SIG-M5 (cell line): Measurements from ENCODE around the gene GALNT1.
"Not testable (repeated sequence)": the region's sequence is repeated elsewhere in the genome, so short reads cannot be mapped to it uniquely, and the experiment has no call there.

ENCODE experiments used
- DNase-seq: peaks from one replicate; lab custom pipeline; 2025; lab: John Stamatoyannopoulos, UW

The GALNT1 gene

DNA sequence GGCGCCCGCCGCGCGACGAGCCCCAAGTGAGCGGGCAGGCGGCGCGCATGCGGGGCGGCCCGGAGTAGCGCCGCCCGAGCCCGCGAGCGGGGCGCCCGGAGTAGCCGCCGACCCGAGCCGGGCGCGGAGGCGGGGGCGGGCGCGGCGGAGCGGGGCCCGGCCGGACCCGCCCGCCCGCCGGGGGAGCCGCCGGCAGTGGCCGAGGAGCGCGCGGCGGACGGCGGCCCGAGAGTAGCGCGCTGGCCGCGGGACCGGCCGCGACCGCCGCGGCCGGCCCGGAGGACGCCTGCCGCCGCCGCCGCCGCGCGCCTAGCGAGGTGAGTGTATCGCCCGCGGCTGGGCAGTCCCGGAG is at the start of gene GALNT1:
TSS of gene GALNT1 (plus strand) at position 195 of the 352 bp plus-strand sequence. CDS start 72,923 bp downstream, outside the sequence.
- DNase-seq: no peak

DNA sequence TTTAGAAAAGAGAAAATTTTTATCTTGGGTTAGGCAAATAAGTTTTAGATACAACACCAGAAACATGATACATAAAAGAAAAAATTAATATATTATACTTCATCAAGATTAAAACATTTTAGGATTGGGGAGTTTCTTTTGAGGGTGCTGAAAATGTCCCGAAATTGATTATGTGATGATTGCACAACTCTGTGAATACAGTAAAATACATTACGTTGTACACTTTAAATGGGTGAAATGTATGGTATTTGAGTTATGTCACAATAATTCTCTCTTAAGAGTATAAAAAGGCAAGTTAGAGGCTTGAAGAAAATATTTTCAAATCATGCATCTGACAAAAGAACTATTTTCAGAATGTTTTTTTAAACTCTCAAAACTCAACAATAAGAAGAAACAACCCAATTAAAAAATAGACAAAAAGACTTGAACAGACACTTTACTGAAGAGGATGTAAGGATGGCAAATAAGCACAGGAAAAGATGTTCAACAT is 47.6 kb upstream of the GALNT1 start:
- no peak for DNase-seq

GRCh38 chr18:35535297-35535696 is 46.2 kb upstream of the GALNT1 start:
- DNase-seq: no peak

DNA sequence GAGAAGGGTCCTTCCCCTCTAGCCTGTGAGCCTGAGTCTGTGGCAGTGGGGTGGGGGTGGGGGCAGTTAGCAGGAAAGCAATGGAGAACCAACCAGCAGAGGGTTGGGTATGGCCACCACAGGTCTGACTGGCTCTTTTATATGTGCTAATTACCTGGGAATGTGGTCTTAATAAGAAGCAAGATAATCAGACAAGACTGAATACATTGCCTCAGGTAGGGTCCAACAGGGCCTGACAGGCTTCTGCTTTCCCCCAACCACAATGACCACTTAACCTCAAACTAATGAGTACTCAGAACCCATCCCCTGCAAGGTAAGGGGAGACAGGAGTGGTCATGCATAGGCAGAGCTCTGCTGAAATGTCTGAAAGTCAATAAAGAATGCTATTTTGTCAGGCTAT is 39.2 kb upstream of the GALNT1 start:
- DNase-seq: no peak

GRCh38 chr18:35547008-35547605 is 34.4 kb upstream of the GALNT1 start:
- DNase-seq: no peak

DNA sequence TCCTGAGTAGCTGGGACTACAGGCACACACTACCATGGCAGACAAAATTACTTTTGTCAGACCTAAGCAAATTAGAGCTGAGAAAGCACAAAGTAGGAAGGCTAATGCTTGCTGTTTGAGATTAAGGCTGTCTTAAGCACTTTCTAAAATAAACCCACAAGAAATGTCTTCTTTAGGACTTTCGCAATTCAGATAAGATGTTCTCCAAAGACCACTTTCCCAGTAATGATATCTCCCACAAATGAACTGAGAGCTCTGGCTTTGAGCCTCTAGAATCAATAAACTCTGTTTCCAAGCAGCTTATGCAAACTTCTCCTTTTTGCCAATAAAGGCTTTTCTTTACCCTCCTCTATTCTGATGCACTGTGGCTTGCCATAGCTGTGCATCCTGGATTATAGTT is 32.0 kb upstream of the GALNT1 start:
- no peak for DNase-seq

GRCh38 chr18:35553300-35553699 is 28.2 kb upstream of the GALNT1 start:
- DNase-seq: no peak

- not testable (repeated sequence) for DNase-seq
These were observed 26.0 kb upstream of the GALNT1 start for GRCh38 chr18:35555538-35555937.

- DNase-seq: no peak
These were observed 21.7 kb upstream of the GALNT1 start for GRCh38 chr18:35559867-35560266.

DNA sequence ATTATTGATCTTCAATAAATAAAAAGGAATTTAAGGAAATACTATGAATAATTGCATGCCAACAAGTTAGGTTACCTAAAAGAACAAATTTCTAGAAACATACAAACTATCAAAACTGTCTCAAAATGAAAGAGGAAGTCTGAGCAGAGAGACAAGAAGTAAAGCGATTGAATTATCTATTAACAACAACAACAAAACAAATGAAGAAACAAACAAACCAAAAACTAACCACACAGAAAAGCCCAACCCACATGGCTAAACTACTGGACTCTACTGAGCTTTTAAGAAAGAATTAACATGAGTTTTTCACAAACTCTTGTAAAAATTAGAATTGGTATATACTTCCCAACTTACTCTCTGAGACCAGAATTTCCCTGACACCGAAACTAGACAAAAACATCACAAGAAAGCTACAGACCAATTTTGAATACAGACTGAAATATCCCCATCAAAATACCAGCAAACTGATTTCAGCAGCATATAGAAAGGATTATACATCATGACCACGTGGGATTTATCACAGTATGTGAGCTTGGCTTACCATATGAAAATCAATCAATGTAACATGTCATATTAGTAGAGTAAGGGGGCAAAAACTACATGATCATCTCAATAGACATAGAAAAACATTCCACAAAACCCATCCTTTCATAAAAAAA is 16.6 kb upstream of the GALNT1 start:
- no peak for DNase-seq

GRCh38 chr18:35566019-35566418 is 15.5 kb upstream of the GALNT1 start:
- no peak for DNase-seq

DNA sequence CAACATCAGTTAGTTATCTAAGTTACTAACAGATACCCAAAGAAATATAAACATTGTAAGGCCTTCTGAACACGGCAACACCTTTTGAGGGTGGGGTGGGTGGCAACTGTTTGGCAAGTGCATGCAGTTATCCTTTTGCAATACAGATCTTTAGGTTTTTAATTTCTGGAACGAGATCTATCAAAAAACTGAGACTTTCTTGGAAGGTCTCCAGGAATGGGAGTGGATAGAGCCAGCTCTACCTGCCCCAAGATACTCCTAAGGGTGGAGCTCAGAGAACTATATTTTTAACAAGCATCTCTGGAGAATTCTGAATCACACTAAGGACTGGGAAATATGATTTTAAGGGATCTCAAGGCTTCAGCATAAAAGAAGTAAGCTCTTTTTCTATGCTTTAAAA is 11.4 kb upstream of the GALNT1 start:
- DNase-seq: no peak

GRCh38 chr18:35571138-35571537 is 10.4 kb upstream of the GALNT1 start:
- no peak for DNase-seq

- no peak for DNase-seq
These were observed 8.9 kb upstream of the GALNT1 start for GRCh38 chr18:35572644-35573043.

DNA sequence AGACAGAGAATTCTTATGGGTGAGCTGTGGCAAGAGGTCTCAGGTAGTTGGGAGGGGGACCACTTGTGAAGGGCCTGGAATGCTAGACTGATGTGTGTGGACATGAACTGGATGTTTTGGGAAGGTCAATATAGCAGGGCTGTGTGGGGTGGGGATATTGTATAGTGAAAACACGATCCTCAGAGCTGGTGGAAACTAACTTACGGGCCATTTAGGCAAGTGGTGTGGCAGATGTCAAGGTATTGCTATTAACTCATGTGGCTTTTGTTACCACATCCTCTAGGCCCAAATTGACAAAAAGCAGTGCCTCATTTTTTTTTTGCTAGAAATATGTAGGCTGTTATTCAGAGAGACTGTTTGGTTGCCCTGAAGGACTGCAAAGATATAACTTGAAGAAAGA is 8.0 kb upstream of the GALNT1 start:
- DNase-seq: no peak

GRCh38 chr18:35576240-35576845 is 5.2 kb upstream of the GALNT1 start:
- not testable (repeated sequence) for DNase-seq

DNA sequence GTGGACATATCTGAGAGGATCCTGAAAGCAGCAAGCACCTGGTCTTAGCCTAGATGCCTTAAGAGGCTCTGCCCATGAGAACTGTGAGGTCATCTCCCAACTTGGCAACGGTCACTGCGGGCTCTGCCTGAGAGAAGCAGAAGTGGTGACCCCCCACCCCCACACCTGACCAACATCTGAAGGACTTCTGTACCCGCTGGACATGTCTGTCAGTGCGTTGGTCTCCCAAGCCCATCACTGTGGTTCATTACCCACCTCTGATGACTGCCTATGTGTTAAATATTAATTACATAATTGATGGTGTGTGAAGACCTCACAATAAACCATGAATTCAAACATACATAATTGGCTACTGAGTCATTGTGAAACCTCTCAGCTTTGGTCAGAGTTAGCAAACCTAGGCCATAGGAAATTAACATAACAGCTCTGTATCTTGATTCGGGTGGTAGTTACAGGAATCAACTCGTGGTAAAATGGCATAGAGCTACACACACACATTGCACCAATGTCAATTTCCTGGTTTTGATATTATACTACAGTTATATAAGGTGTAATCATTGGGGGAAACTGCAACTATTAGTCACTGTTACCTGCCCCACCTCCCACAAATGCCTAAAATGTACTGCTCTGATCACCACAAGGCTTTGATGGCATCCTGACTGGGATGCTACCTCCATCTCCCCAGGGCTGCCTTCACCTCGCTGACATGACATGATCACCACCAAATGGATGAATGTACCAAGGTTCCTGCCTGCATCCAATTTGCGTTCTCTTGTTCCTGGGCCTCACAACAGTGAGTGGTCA is 4.3 kb upstream of the GALNT1 start:
- DNase-seq: no peak

DNA sequence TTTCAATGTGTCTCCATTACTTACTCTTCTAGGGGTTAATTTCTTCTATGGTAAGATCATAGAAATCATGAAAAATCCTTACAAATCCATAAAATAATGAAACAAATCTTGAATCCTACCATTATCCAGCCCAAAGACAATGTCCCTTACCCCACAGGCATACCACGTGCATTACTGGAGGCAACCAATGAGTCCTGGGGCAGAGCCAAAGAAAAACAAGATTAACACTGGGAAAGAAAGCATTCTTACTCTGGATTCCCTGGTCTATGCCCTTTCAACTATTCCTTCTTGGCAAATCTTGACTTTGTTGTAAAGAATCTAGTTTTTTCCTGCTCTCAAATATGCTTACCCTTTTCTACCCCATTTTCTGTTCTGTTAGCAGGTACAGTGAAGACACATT is 3.1 kb upstream of the GALNT1 start:
- DNase-seq: no peak

- DNase-seq: no peak
These were observed 2.6 kb upstream of the GALNT1 start for GRCh38 chr18:35578936-35579335.

DNA sequence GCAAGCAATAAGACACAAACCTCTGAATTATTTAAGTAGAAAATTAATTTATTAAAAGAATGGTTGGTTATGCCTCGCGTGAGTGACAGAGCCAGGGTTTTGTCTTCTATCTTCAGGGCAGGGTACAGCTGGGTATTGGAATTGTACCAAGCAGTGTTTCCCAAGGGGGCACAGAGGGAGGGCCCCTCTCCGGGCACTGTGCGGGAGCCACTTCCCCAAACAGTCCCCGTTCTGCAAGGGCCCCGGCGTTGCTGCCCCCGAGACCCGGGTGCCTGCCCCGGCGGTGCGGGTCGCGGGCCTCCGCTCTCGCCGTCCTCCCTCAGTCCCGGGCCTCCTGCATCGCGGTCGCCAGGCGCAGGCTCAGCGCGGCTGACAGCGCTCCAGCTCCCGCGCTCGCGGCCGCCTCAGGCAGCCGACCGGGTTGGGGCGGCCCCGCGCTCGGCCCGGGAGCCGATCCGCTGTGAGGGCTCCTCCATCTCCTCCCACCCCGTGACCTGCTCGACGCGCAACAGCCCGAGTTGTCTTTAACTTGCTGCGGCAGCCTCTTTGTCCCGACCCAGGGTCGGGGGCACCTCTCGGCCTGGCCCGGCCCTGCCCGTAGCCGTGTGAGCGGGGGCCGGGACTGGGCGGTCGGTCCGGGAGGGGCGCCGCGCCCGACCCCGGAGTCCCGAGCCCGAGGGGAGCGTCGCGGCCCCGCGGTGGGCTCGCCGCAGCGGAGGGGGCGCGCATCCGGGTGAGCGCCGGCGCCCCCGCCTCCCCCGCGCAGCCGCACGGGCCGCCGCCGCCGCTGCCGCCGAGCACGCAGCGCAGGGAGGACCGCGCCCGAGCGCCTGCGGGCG is 620 bp upstream of the GALNT1 start:
- no peak for DNase-seq

DNA sequence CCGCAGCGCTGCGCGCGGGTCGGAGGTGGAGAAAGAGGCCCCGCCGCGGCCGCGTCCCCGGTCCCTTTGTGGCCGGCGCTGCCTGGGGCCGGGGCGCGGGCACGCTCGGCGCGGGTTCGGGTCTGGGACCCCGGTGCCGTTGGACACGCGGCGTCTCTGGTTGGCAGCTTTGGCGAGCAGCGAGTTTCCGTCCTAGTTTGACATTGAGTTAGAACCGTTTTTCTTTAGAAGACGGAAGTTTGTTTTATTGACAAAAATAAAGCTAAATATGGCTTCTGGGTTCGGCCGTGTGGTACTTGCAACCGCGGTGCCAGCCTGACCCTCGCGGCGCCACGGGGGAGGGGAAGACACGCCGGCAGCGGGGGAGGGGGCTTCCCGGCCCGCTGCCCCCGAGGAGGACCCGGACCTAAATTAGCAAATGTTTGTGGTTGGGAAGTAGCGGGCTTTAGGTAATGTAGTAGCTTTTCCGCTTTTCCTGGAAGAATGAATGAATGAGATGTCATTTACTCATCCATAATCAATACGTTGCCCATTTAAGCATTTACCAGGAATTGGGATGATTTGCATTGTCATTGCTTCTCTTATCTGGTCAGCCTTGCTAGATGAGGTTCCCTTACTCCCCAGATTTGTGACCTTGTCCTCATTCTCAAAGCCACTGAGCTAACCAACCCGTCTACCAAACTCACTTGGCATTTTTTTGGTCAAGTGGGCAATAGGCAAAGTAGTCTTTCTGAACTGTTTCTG is 530 bp downstream of the GALNT1 start:
- DNase-seq: no peak
